22Rv1 (cell line): Measurements from ENCODE around the gene ARHGAP26.
"Not testable (repeated sequence)": the region's sequence is repeated elsewhere in the genome, so short reads cannot be mapped to it uniquely, and the experiment has no call there.

Experiments
- H3K27ac ChIP-seq: fragments of 450-650 bp; 2 replicates; pipeline ENCODE4 v1.5.1; 2017
- CTCF ChIP-seq: fragments of 450-650 bp; IDR thresholded peaks from 2 replicates; pipeline ENCODE4 v1.5.1; 2017; ENCODE audit warnings: mild to moderate bottlenecking
- ZFX ChIP-seq: fragments of 450-650 bp; IDR thresholded peaks from 2 replicates; pipeline ENCODE4 v1.6.1; 2017; ENCODE audit warnings: antibody characterized with exemption, borderline replicate concordance

Gene ARHGAP26

GRCh38 chr5:142945321-142945720, 175.1 kb downstream of the ARHGAP26 start:
- TF ChIP-seq ZFX (no peak), CTCF (no peak)
- no peak overlapping the region for H3K27ac ChIP-seq

- TF ChIP-seq CTCF (no peak), ZFX (no peak)
- no peak overlapping the region for H3K27ac ChIP-seq
These were observed 175.7 kb downstream of the ARHGAP26 start for GRCh38 chr5:142945845-142946244.

DNA sequence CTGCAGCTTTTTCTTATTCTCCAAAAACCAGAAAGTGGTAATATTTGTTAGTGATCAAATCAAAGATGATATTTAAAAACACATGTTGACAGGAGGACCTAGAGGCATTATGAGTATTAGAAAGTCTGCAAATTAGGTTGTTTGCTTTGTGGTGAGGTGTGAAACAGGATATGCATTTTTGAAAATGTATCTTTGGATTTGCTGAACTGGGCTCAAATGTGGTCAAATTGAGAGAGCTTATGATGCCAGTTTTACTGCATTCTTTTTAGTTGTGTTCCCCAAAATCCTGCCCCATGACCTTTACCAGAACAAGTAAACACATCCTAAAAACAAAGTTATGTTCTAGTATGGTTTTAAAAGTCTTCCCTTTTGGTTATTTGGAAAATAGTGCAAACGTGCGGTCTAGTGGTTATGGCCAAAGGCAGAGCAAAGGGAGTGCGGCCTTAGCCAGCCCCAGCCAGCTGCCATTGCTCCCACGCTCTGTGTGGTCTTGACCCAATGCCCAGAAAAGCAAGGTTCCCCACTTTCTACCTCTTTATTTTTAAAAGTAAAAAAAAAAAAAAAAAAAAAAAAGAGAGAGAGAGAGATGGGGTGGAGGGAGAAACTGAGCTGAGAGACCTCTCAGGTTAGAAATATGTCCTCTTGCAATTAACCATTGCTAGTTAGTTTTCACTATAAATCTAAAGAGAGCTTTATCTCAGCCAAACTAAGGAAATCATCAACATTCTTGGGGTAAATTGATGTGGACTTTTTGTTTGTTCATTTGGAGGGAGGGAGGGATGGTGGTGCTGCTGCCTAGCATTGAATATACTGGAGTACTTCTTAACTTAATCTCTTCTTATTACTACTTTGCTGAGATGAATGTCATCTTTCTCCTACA, 176.6 kb downstream of the ARHGAP26 start:
- TF ChIP-seq ZFX (no peak), CTCF (no peak)
- no peak overlapping the region for H3K27ac ChIP-seq

- TF ChIP-seq CTCF (no peak), ZFX (no peak)
- H3K27ac ChIP-seq, result no peak overlapping the region
These were observed 177.2 kb downstream of the ARHGAP26 start for GRCh38 chr5:142947427-142947709.

DNA sequence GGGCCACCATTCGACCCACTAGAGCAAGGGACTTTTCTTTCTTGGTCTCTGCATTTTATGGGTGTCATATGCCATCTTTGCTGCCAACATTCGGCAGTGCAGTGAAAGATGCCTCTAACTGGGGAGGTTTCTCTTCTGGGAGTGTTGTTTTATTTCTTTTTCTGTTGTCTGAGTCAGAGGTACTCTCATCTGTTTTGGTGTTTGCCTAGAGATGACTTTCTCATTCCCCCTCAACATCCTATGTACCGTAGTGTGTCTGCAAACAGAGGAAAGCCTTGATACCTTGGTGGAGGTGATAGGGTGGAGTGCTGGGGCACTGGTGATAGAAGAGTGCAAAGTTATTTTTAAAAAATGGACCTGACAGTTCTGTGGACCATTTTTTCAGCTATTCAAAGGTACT, 182.1 kb downstream of the ARHGAP26 start:
- H3K27ac ChIP-seq, result no peak overlapping the region
- TF ChIP-seq CTCF, result no peak
- no peak for TF ChIP-seq ZFX

GRCh38 chr5:142952871-142953270, 182.7 kb downstream of the ARHGAP26 start:
- not testable (repeated sequence) for H3K27ac ChIP-seq

- H3K27ac ChIP-seq, result no peak overlapping the region
- no peak for TF ChIP-seq CTCF
These were observed 184.3 kb downstream of the ARHGAP26 start for GRCh38 chr5:142954455-142954854.

GRCh38 chr5:142955628-142956027, 185.5 kb downstream of the ARHGAP26 start:
- H3K27ac ChIP-seq, result no peak overlapping the region
- no peak for TF ChIP-seq CTCF
- TF ChIP-seq ZFX, result no peak
